CD4-positive, alpha-beta T cell treated with Interleukin-4 for 1 hour (primary cell): ENCODE results near the gene CIT.

Source experiments
- DNase-seq, 2 donors: peaks; one replicate each; pipeline ENCODE4 v3.0.0-alpha.2; 2020 to 2022

CIT gene

DNA sequence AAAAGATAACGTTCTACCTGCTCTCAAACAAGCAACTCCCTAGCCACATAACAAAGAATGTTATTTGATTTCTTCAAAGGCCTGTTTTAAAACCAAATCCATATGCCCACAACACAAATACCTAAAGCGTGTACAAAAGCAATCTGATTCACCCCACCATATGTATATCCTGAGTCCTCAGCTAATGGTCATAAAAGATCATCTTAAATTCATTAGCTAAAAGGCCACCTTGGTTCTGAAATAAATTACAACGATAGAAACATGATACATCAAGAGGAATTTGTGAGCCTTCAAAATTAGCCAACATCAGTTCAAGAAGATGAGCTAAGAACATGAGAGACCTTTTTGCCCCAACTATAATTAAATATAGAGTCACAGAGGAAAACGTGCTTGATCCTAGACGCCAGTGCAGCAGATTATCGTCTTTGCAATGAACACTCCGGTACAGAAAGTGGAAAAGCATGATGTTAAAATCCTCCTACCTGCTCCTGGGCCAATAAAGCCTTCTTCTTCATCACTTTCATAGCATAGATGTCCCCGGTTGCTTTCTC is 20.0 kb downstream of the CIT start:
- no peak for DNase-seq

DNA sequence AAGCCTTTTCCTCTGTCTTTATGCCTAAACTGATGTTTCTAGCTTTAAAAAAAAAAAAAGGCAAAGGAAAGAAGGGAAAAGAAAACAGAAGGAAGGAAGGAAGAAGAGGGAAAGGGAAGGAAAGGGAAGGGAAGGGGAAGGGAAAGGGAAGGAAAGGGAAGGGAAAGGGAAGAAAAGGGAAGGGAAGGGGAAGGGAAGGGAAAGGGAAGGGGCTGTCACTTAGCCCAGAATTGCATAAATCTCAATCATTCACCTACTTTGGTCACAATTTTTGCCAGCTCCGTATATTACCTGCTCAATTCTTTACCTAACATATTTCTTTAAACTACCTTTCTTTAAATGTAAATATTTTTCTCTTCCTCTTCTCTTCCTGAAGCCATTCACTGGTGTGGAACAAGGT is 26.8 kb downstream of the CIT start:
- DNase-seq, result no peak

DNA sequence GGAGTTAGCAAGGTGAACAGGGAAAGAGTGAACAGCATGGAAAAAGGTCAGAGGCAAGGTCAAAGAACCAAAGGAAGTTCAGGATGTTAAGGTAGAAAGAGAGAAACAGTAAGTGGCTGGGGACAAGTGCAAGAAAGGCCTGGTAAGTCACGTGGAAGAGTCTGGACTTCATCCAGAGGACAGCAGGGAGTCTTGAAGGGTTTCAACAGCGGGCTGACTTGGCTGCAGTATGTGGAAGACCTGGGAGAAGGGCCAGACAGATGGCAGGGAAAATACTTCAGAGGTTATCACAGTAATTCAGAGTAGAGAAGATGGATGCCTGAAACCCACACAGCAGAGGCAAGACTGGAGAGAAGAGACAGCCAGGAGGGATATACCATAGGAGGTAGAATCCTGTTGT is 34.0 kb downstream of the CIT start:
- no peak for DNase-seq

DNA sequence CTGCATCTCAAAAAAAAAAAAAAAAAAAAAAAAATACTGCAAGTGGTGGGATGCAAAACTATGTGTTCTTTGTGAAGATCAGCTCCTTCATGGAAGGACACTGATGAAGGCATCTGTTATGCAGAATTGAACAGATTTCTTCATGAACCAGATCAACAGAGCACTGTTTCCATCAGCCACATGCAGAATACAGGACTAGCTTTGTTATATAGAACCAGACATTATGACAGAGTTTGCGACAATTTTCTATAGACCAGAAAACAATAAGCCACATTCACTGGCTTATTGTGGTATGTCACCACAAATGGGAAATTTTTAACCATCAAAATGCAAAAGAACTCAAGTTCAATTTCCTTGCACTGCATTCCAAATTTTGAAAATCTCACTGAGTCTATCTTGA is 34.7 kb downstream of the CIT start:
- no peak for DNase-seq

DNA sequence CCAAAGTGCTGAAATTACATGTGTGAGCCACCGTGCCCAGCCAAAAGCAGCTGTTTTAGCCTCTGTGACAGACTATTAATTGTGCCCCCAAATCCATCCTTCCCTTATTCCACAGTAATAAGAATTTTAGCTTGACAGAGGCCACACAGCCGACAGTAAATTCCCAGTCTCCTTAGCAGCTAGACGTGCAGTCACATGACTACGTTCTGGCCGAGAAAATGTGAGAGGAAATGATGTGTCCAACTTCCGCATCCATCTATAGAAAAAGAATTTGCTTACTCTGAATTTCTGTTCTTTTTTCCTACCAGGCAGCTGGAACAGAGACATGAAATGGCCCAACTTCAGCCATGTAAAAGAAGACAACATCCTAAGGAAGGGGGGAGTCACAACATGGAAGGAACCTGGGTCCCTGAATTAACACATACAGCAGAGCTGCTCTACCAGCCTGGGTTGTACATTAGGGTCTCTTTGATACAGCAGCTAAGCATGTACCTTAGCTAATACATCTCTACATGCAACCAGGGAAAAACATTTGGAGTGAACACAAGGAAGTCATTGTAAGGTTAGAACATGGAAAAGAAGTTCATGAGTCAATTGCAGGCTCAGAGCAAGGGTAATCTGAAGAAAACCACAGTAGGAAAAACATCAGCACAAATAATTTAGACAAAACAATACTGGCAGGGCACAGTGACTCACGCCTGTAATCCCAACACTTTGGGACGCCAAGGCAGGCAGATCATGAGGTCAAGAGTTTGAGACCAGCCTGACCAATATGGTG is 35.5 kb downstream of the CIT start:
- no peak for DNase-seq

DNA sequence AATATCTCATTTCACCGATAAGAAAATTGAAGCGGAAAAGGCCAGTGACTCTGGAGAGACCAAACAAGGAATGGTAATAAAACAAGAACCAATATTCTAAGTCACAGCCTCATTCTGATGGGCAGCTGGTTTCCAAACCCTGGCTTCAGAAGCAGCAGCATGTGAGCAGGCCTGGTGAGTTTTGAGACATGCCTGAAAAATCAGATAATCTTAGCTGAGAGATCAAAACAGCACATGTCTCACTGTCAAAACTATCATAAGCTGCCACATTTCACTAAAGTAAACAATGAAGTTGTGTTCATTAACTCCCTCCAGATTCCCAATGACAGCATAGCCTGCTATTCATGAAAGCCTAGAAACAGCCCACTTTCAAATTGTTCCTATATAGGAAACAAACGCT is 36.5 kb downstream of the CIT start:
- DNase-seq, result no peak

DNA sequence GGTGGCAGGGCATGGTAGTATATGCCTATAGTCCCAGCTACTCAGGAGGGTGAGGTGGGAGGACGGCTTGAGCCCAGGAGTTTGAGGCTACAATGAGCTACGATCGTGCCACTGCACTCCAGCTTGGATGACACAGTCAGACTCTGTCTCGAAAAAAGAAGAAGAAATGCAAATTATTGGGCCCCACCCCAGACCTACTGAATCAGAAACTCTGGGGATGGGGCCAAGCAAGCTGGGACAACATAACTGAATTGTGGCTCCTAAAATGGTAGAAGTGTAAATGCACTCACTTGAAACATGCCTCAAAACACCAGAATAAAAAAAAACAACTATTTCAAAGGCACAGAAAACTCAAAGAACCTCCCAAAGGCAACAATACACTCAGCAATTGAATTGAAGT is 37.0 kb downstream of the CIT start:
- no peak for DNase-seq

DNA sequence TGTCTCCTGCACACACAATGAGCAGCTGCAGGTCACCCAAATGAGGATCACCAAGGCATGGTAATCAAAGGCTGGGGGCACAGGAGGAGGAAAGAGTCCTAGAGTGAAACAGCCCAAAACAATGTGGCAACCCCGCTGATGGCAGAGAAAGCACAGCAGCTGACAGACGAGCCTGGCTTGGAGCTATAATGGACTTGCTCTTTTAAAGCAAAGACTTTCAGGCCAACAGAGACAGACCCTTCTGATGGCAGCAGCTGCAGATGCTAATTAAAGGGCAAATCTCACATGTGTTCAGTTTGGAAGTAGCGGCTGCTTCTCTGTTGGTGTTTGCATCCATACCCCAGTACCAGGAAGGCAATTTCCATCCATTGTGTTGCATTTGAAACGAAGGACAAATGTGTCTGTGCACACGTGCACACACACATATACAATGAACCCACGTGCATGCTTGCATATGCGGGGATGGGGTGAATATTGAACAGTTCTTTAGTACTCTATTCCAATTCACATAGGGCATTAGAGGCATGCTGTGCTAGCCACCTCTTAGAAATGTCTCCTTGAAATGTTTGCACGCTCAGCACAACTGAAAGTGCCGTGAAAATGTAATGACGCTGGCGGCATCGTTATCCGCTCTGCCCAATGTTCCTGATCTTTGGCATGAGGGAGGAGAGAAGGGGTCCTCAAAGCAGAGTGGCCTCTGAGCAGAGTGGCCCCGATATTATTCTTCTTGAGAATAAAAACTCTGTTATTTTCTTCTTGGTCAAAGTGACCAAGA is 38.1 kb downstream of the CIT start:
- no peak for DNase-seq

DNA sequence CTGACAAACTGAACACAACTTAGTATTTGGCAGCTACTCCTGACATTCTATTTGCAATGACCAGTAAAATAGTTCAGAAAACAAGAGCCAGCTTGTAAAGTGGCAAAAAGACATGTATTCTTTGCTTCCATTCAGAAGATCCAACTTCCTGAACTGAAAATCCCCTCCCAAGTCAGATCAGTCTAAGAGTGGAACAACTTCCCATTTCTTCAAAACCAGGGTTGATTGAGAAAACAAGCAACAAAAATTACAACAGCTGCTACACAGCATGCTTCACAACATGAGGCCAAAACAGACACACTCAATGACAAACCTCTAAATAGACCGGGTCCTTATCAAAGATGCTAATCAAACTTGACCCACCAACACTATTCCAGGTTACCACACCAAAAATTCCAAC is 40.3 kb downstream of the CIT start:
- DNase-seq, result no peak

DNA sequence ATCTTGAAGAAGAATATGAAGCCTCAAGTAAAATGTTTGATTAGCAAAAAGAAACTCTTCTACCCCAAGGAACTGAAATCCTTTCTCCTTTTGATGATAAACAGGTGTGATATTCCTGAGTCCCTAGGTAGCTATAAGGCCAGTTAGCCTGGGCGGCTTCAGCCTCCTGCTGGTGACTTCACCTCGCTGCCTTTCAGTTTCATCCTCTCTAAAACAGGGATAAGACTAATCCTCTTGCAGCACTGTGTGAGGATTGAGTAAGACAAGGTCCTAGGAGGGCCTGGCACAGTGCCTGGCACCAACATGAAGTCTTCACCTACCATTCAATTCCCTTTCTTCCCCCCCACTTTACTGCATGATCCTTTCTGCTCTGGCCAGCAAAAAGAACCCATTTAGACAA is 42.1 kb downstream of the CIT start:
- no peak for DNase-seq

DNA sequence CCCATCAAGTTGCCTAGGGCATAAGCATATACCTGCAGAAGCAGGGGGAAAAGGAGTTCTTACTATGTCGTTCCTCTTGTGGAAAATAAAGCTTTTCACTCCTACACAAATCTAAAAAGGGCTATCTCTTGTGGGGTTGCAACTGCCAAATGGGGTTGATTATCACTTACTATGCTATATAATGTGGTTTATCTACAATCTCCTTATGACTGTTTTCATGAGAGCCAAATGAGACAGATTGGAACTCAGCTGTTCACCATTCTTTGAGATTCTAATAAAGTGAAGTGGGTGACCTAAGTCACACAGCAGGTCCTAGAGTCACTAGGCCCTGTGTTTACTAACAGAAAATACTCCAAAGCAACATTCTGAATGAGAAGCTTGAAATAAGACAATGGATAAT is 47.7 kb downstream of the CIT start:
- DNase-seq, result no peak

DNA sequence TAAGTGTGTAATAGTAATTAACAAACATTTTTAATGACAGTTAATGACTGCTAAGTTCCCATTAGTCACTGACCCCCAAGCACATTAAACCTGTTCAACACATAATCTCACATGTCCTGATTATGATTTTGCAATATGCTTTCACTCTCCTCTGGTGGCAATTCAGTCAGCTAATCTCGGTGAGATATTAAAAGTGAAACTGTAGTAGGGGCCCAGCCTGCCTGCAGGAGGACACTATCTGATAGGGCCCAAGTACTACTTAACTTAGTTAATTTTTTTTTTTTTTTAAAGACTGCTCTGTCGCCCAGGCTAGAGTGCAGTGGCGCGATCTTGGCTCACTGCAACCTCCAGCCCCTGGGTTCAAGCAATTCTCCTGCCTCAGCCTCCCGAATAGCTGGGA is 48.8 kb downstream of the CIT start:
- DNase-seq, result peak in 1 of 2 donors; percentile 13

DNA sequence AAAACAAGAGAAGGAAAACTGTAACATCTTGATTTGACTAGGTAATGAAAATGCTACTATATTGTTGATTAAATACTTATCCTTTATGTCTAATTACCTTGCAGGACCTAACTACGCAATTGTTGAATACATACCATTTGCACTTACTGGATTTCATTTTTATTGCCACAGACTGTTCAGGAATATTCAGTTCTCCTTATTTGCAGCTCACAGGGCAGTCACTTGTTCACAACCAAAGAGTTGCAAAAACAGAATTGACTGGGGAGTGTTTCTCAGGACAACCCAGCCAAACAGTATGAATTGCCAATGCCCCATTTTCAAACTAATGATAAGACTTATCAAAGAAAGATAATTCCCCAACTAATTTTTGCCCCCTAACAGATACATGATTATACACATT is 49.4 kb downstream of the CIT start:
- no peak for DNase-seq

DNA sequence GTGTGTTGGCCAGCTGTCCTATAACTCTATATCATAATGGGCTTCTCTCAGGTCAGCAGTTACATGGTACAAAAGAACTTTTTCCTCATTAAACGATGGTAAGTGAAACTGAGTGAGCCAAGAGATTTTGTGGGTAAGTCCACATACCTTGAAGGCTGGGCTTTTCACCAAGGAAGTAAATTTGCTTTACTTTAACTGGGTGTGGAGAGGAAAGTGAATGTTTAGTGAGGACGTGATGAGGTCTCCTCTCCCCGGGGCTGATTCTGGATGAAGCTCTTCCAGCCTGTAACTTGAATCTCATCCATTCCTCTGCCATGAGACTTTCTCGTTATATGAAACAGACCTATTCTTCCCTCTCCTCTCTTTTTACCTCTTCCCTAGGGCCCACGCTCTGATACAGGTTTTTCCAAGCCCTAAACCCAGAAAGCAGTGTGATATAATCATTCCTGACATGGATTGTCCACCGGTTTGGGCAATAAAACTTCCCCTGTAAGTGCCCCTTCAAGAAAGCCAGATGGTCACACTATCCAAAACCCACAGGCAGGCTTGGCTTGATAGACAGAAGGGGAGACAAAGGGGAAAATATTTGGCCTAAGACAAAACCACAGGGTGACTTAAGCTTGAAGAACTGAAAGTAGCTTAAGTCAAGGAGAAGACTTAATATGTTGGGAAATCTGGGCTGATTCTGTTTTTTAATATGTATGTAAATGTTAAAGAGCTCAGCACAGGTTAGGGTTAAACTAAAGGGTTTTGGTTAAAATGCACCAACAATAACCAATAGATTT is 50.3 kb downstream of the CIT start:
- DNase-seq, result no peak

DNA sequence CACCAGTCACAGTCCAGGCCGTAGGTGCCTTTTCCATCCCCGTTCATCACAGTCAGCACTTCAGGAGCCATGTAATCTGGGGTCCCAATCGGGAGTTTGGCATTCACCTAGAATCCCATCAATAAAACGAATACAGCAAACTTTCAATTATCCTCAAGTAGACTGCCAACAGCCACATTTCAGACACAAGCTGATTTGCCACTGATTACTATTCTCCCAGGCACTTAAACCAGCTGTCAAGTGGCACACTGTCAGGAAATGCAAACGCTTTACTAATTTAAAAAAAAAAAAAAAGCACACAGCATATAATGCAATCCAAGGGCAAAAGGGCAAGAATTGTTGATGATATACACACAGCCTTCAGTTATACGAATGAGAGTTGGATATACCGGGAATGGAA is 51.9 kb downstream of the CIT start:
- DNase-seq, result no peak

DNA sequence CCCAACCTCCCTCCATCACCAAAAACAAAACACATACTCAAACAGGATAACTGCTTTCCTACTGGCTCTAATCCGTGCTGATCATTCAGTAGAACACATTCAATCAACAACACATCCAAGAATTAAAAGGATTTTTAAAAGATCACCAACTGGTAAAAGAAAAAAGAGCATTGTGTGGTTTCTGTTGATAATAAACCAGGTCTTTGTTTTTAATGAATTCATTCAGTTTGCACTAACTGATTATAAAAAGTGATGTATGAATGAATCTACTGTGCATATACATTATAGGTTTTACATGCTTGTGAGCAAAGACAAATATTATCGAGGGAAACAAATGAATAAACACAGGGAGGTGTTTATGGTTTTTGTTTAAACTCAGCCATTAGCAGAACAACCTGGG is 55.1 kb downstream of the CIT start:
- DNase-seq, result no peak

DNA sequence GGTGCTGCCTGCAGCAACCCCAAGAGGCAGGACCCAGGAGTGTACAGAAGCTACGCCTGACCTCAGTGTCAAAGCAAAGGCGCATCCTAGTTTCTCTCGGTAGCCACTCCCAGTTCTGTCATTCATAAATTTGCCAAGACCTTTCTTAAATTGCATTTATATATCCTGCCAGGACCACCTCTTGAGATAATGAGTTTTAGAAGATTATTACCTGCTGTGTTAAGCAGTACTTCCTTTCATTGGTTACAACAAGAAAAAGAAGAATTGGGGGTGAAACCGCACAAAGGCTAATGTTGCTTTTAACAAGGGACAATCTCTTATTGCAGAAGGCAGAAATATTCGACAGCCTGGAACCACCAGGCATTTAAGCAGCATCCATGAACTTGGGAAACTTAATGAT is 57.8 kb downstream of the CIT start:
- DNase-seq, result no peak

DNA sequence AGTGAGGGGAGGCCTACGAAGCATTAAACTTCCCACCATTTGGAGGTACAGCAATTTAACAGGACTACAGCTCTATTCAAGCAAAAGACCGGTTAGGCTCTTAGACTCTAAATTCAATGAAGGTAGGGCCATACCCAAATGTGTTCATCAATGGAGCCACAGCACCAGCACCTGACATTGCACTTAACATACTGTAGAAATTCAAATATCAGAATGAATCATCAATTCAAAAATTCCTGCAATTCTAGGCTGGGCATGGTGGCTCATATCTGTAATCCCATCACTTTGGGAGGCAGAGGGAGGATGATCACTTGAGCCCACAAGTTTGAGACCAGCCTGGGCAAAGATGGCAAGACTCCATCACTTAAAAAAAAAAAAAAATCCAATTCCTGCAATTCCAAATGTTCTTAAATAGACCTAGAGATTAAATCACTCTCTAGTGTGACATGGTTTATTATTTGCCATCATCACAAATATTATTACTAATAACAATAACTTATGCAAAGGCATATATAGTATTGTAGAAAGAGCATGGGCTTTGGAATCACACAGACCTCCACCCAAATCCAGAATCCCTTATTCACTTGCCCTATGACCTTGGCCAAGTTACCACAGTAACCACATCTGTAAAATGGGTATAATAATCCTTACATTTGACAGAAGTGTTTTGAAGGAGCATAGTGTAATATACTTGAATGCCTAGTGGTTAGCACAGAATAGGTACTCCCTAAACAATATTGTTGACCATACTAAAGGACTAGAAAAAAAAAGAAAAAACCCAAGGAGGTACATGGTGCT is 59.4 kb downstream of the CIT start:
- DNase-seq, result no peak

DNA sequence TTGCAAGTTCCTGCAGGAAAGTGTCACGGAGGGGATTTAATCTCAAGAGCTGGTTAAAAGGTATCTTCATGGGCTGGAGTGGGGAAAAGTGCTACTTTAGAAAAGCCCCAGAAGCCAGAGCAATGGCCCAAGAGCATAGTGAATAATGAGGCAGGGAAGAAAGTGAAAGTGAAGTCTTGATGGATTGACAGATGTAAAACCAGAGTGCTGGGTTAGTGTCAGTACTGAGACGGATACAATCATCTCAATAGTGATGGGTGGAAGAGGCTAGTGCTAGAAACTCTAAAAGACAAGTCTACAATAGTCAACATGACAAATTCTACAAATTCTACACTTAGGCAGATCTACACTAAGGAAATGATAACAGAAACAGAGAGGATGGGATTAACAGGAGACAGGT is 68.1 kb downstream of the CIT start:
- DNase-seq, result peak in 1 of 2 donors; percentile 2

DNA sequence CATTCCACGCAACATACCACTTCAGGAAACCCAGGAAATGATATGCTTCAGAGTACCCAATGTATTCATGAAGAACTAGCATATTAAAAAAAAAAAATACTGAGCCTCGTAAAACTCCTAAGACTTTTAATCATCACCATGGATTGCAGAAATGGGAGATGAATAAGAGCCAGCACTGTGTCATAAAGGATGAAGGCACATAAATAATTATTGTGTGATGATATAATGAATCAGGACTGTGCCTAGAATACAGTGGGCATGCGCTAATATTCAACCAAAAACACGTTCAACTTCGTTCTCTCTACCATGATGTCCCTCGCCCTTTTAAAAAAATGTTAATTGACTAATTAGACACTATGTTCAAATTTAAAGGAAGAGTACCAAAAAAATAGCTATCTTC is 68.7 kb downstream of the CIT start:
- no peak for DNase-seq

DNA sequence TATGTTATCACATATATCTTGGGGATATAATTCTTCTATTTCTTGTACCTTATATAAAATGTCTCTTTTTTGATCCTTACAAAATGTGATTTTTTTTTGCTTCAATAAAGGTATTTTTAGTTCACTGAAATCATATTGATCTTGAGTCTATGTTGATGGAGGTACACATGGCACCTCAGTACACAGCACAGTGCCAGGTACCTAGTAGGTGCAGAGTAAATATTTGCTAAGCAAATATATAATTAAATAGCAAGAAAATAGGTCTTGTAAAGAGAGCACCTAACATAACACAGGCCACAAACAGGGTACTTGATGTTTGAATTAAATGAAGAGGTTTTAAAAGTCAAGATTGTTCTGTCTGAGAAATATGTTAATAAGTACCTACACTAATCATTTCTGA is 69.7 kb downstream of the CIT start:
- no peak for DNase-seq

DNA sequence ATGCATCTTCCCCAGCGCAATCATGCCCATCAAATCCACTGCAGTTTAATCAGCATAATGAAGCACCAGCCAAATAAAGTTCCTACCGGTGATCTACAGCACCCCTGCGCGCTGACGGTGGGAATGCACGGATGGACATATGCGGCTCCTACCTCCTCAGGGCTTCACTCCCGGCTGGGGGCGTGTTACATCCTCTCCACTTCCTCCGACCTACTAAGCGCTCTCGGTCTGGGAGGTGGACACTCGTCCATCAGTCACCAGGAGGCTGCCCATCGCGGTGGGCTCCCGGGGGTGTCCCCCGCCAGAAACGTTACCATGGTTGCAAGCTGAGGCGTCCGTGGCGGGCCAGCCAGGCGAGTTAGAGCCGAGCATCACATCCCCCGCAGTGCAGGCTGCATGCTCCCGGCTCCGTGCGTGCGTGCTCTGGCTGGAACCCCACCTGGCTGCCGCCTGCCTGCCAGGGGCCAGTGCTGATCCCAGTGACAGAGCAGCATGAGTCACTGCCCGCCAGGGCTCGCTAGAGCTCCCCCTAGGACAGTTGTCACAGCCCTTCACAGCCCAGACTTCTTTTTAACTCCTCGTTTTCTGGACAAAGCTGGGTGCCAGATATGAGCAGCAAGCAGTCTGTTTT is 73.0 kb downstream of the CIT start:
- no peak for DNase-seq
